ENCODE measurements around the gene MED26.

Gene MED26

GRCh38 chr19:16588824-16589577, 39.0 kb downstream of the MED26 start:
- no peak for DNase-seq

- peak; percentile 66 for DNase-seq
These were observed 39.9 kb downstream of the MED26 start for GRCh38 chr19:16587833-16588823.

- DNase-seq = no peak
These were observed 40.8 kb downstream of the MED26 start for GRCh38 chr19:16586991-16587832.

- no peak for DNase-seq
These were observed 41.5 kb downstream of the MED26 start for GRCh38 chr19:16586477-16586871.

GRCh38 chr19:16585808-16586476, 42.1 kb downstream of the MED26 start:
- DNase-seq = no peak

GRCh38 chr19:16585094-16585801, 42.8 kb downstream of the MED26 start:
- DNase-seq = no peak

GRCh38 chr19:16584248-16585093, 43.5 kb downstream of the MED26 start:
- no peak for DNase-seq

- no peak for DNase-seq
These were observed 45.3 kb downstream of the MED26 start for GRCh38 chr19:16582486-16583261.

GRCh38 chr19:16581971-16582343, 46.0 kb downstream of the MED26 start:
- no peak for DNase-seq

- peak; percentile 26 for DNase-seq
These were observed 46.6 kb downstream of the MED26 start for GRCh38 chr19:16581145-16581970.

GRCh38 chr19:16579381-16579780, 48.6 kb downstream of the MED26 start:
- no peak for DNase-seq

- DNase-seq = no peak
These were observed 50.4 kb downstream of the MED26 start for GRCh38 chr19:16577531-16577985.

GRCh38 chr19:16576690-16577530, 51.1 kb downstream of the MED26 start:
- DNase-seq = no peak

- no peak for DNase-seq
These were observed 51.9 kb downstream of the MED26 start for GRCh38 chr19:16575861-16576689.

GRCh38 chr19:16575282-16575681, 52.7 kb downstream of the MED26 start:
- no peak for DNase-seq

- no peak for DNase-seq
These were observed 54.1 kb downstream of the MED26 start for GRCh38 chr19:16573925-16574324.

GRCh38 chr19:16573296-16573695, 54.7 kb downstream of the MED26 start:
- DNase-seq = no peak

All from DMS79 (cell line).